Tibial nerve (tissue), 4 donors: ENCODE data around the gene KIF1A. TPM values are rescaled to one million over a fixed set of nuclear protein-coding genes. Genes with fewer than 3 reads are reported as not detected.

Source experiments
- DNase-seq, 2 donors: peaks; one replicate each; pipeline ENCODE4 v3.0.0-alpha.2; 2019; ENCODE audit warnings: low spot score in 2 of 2
- H3K27ac ChIP-seq, 4 donors: fragments of 200-600 bp; sonication (generic) in 3 of 4; one replicate each; pipeline ENCODE4 v1.5.1; 2017 to 2019; ENCODE audit warnings: mild to moderate bottlenecking in 1 of 4
- H3K27me3 ChIP-seq, 2 donors: fragments of 200-600 bp; sonication (generic) in 1 of 2; one replicate each; pipeline versions ENCODE4 v1.5.1 to v1.6.0; 2017 to 2019
- H3K36me3 ChIP-seq, 3 donors: fragments of 200-600 bp; sonication (generic); one replicate each; pipeline ENCODE4 v1.5.1; 2018 to 2019
- H3K4me1 ChIP-seq, 4 donors: fragments of 200-600 bp; sonication (generic) in 3 of 4; one replicate each; pipeline ENCODE4 v1.5.1; 2017 to 2019
- H3K4me3 ChIP-seq, 4 donors: fragments of 200-600 bp; sonication (generic) in 3 of 4; one replicate each; pipeline ENCODE4 v1.5.1; 2017 to 2019; ENCODE audit warnings: mild to moderate bottlenecking in 1 of 4, moderate library complexity in 1 of 4
- H3K9me3 ChIP-seq, 4 donors: fragments of 200-600 bp; sonication (generic) in 3 of 4; one replicate each; pipeline ENCODE4 v1.5.1; 2017 to 2019
- EP300 ChIP-seq, 2 donors: sonication (generic); formaldehyde crosslinking; IDR thresholded peaks; one replicate each; pipeline ENCODE4 v1.6.1; 2017; ENCODE audit warnings: antibody characterized with exemption in 2 of 2, mild to moderate bottlenecking in 1 of 2
- POLR2A ChIP-seq, 2 donors: fragments of 450-650 bp; IDR thresholded peaks; one replicate each; pipeline ENCODE4 v1.6.1; 2017; ENCODE audit warnings: antibody characterized with exemption in 2 of 2, mild to moderate bottlenecking in 2 of 2, moderate library complexity in 2 of 2
- WGBS, 2 donors: methylation state at CpG; one replicate each; pipeline ENCODE4 v1.1.5; 2018; 5-methylcytosine and 5-hydroxymethylcytosine counted together
- total RNA-seq, 4 donors: library from RNA; depleted of rRNA; stranded (reverse); fragments of >200 nt; gene quantifications; one replicate each; pipeline ENCODE4 v1.1.0, GENCODE V29; 2016
- TF ChIP-seq, protein P1 (sequence below), 5 experiments: fragments of 200-600 bp in 3 of 5; fragments of 450-650 bp in 2 of 5; sonication (generic) in 3 of 5; IDR thresholded peaks; one replicate each; pipeline ENCODE4 v1.5.1; 2016 to 2019; ENCODE audit warnings: antibody characterized with exemption in 5 of 5, mild to moderate bottlenecking in 3 of 5, moderate library complexity in 2 of 5

Gene KIF1A
- total RNA-seq, 4 donors from 2014 or later, result 31.9 to 82.2 (median 45.3) TPM

DNA sequence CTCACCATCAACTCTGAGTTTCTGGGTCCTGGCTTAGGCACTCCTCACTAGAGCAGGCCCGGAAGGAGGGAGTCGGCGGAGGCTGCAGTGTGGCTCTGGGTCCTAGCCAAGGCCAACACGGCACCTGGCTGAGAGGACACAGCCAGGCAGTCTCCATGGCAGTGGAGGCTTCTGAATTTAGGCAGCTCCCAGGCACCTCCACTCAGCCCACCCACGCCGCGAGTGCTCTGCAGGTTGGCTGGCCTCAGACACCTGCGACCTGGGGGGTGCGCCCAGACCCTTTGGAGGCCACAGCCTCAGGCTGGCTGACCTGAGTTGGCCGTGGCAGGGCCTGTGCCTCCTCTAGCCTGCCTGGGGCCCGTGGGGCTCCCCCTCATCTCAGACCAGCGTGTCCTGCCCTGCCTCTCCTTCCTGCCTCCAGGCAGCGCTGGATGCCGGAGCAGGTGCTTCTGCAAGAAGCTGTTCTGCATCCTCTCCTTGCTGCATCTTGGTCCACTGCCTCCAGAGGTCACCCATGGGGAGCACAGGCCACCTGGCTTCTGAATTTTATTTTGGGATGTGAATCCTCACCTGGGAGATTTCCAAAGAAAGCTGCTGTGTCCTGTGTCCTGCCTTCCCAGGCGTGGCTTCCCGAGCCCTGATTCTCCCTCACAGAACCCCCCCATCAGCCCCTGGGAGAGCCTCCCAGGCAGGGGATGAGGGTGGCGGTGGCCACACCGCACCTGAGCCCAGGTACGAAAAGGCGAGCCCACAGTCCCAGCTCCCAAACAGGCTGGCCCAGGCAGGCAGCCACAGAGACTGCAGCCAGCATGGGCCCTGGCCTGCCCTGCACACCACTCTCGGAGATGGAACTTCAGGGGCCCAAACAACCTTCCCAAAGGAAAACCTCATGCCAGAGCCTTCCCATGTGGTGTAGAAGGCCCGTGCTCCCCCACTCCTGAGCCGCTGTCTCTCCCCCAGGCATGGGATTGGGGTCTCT, 105.0 kb downstream of the KIF1A start:
- TF ChIP-seq POLR2A (IDR thresholded peaks at IDR 0.05) (no peak), EP300 (IDR thresholded peaks at IDR 0.05) (no peak)
- TF ChIP-seq, protein P1, sequence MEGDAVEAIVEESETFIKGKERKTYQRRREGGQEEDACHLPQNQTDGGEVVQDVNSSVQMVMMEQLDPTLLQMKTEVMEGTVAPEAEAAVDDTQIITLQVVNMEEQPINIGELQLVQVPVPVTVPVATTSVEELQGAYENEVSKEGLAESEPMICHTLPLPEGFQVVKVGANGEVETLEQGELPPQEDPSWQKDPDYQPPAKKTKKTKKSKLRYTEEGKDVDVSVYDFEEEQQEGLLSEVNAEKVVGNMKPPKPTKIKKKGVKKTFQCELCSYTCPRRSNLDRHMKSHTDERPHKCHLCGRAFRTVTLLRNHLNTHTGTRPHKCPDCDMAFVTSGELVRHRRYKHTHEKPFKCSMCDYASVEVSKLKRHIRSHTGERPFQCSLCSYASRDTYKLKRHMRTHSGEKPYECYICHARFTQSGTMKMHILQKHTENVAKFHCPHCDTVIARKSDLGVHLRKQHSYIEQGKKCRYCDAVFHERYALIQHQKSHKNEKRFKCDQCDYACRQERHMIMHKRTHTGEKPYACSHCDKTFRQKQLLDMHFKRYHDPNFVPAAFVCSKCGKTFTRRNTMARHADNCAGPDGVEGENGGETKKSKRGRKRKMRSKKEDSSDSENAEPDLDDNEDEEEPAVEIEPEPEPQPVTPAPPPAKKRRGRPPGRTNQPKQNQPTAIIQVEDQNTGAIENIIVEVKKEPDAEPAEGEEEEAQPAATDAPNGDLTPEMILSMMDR (IDR thresholded peaks at IDR 0.05), result no peak

DNA sequence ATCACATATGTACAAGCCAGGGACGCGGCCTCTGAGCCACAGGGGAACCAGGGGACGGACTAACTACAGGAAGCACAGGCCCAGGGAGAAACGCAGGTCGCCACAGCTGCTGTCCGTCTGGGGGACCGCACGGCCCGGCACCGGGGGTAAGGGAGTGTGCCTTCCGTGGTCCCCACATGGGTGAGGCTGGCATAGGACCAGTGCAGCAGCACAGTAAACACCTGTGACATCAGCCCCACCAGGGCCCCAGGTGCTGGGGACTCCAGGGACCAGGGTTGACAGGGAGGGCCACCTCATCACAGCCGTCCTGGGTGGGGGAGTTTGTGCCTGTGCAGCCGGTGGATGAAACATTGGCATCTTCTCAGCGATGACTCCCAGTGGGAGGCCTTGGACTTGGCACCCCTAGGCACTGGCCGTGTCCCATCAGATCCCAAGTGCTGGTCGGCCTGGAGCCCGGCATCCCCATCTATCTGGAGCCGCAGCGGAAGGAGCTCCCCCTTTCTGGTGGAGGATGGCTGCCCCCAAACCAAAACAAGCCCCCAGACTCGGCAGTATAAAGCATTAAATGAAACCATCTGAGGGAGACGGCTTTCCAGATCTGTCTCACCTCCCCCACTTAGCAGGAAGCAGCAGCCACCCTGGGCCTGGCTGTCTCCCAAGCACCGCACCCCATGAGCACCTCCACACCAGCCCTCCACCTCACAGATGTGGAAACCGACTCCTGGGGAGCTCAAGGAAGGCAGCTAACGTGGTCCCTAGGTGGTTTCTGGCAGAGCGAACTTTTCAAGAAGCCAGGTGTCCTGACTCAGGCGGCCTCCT, 105.9 kb downstream of the KIF1A start:
- Histone ChIP-seq H3K4me1 (no peaks in the 10 kb centered on the region), H3K36me3 (peaks cover 0 to 19% (median 0%) of the 10 kb centered on the region in 3 donors), H3K27me3 (peaks cover 0 to 9% of the 10 kb centered on the region in 2 donors), H3K9me3 (no peaks in the 10 kb centered on the region), H3K4me3 (no peak overlapping the region), H3K27ac (no peak overlapping the region)
- no peak for TF ChIP-seq EP300 (IDR thresholded peaks at IDR 0.05)
- TF ChIP-seq POLR2A (IDR thresholded peaks at IDR 0.05), result no peak
- TF ChIP-seq, protein P1 (IDR thresholded peaks at IDR 0.05), result no peak
- DNase-seq, result no peak
- 69 to 78% methylated on average over 21 to 23 of the region's 26 CpGs for WGBS, 2 donors

More for the DNA sequence above, 105.0 kb downstream of the KIF1A start:
- Histone ChIP-seq H3K4me1 (no peaks in the 10 kb centered on the region), H3K36me3 (peaks cover 0 to 27% (median 0%) of the 10 kb centered on the region in 3 donors), H3K9me3 (no peaks in the 10 kb centered on the region), H3K4me3 (no peak overlapping the region), H3K27me3 (peaks cover 0 to under 1% of the 10 kb centered on the region in 2 donors), H3K27ac (no peak overlapping the region)
- no peak for DNase-seq
- 69 to 75% methylated on average over 14 to 23 of the region's 23 CpGs for WGBS, 2 donors

- no peak for DNase-seq
- no peak overlapping the region for H3K4me3 ChIP-seq
- H3K36me3 ChIP-seq, result peaks cover 0 to 12% (median 0%) of the 10 kb centered on the region in 3 donors
- H3K27me3 ChIP-seq, result peaks cover 0 to 12% of the 10 kb centered on the region in 2 donors
- no peak overlapping the region for H3K27ac ChIP-seq
- H3K9me3 ChIP-seq, result no peaks in the 10 kb centered on the region
- WGBS, 2 donors, result 84 to 85% methylated on average over 25 of the region's 25 CpGs
- TF ChIP-seq POLR2A (IDR thresholded peaks at IDR 0.05) (no peak), EP300 (IDR thresholded peaks at IDR 0.05) (no peak)
- TF ChIP-seq, protein P1 (IDR thresholded peaks at IDR 0.05), result no peak
- H3K4me1 ChIP-seq, result no peaks in the 10 kb centered on the region
Observed at GRCh38 chr2:240713071-240713927, 106.7 kb downstream of the KIF1A start.

DNA sequence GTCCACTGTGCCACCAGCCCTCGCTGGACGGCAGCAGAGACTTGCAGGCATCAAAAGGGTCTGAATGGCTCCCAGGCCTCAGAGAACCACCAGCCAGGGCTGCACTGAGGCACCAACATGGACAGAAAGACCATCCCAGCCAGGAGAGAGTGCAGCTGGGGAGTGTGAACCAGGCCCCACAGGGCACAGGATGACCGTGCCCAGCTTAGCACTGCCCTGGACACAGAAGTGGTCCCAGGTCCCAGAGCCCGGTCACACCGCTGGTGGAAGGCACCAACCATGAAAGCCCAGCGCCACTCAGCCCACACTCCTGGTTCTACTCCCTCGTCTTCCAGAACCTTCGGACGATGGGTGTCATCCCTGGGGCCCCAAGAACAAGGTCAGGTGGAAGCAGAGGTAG, 107.9 kb downstream of the KIF1A start:
- WGBS, 2 donors, result 85 to 87% methylated on average over 7 to 9 of the region's 9 CpGs
- peaks cover 0 to 23% of the 10 kb centered on the region in 2 donors for H3K27me3 ChIP-seq
- H3K4me3 ChIP-seq, result no peak overlapping the region
- TF ChIP-seq POLR2A (IDR thresholded peaks at IDR 0.05) (no peak), EP300 (IDR thresholded peaks at IDR 0.05) (no peak)
- TF ChIP-seq, protein P1 (IDR thresholded peaks at IDR 0.05), result no peak
- H3K36me3 ChIP-seq, result peaks cover 0 to under 1% (median 0%) of the 10 kb centered on the region in 3 donors
- no peaks in the 10 kb centered on the region for H3K9me3 ChIP-seq
- H3K4me1 ChIP-seq, result no peaks in the 10 kb centered on the region
- DNase-seq, result no peak
- H3K27ac ChIP-seq, result no peak overlapping the region
